Nephron progenitor cell (in vitro differentiated cells): ENCODE measurements around the gene PHAX.

Experiments
- DNase-seq: peaks from one replicate; pipeline ENCODE4 v3.0.0; 2021
- H3K27ac Mint-ChIP-seq: 2 replicates; pipeline ENCODE4 v1.8.0; 2021; ENCODE audit warnings: mild to moderate bottlenecking, moderate library complexity, mixed read lengths
- H3K27me3 Mint-ChIP-seq: 2 replicates; pipeline ENCODE4 v1.8.0; 2021; ENCODE audit warnings: mild to moderate bottlenecking, low read depth, mixed read lengths; ENCODE audit not compliant: poor library complexity
- H3K36me3 Mint-ChIP-seq: 2 replicates; pipeline ENCODE4 v1.8.0; 2021; ENCODE audit warnings: low read depth, mixed read lengths
- H3K4me1 Mint-ChIP-seq: 2 replicates; pipeline ENCODE4 v1.8.0; 2021; ENCODE audit warnings: mixed read lengths
- H3K4me3 Mint-ChIP-seq: 2 replicates; pipeline ENCODE4 v1.8.0; 2021; ENCODE audit warnings: mild to moderate bottlenecking, moderate library complexity, mixed read lengths
- H3K9me3 Mint-ChIP-seq: 2 replicates; pipeline ENCODE4 v1.8.0; 2021; ENCODE audit warnings: mild to moderate bottlenecking, moderate library complexity, mixed read lengths
- CTCF ChIP-seq: fragments of 200-600 bp; sonication (generic); IDR thresholded peaks from 2 replicates; pipeline ENCODE4 v1.5.0; 2021; ENCODE audit warnings: antibody characterized with exemption

The PHAX gene

DNA sequence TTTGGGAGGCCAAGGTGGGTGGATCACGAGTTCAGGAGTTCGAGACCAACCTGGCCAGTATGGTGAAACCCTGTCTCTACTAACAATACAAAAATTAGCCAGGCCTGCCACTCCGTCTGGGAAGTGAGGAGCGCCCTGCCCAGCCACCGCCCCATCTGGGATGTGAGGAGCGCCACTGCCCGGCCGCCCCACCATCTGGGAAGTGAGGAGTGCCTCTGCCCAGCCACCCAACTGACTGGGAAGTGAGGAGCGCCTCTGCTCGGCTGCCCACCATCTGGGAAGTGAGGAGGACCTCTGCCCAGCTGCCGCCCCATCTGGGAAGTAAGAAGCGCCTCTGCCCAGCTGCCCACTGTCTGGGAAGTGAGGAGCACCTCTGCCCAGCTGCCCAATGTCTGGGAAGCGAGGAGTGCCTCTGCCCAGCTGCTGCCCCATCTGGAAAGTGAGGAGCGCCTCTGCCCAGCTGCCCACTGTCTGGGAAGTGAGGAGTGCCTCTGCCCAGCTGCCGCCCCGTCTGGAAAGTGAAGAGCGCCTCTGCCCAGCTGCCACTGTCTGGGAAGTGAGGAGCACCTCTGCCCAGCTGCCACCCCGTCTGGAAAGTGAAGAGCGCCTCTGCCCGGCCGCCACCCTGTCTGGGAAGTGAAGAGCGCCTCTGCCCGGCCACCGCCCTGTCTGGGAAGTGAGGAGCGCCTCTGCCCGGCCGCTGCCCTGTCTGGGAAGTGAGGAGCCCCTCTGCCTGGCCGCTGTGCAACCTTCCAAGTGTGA lies 11.0 kb upstream of the PHAX start:
- DNase-seq = no peak

DNA sequence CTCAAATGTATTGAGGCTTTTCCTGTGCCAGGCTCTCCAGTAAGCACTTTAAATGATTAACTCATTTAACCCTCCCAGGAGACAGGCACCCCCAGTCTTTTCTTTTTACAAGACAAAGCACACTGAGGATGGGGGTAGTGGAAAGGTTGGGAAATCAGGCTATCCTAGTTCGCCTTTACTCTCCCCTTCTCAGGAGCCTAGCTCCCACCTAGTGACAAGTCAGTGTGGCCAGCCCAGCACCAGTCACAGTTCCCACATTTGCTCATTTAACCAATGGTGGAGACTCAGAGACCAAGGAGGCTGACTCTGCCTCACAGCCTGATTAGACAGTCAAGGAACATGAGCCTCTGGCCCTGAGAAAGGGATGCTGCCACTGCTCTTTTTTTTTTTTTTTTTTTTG lies 9.2 kb upstream of the PHAX start:
- Mint-ChIP-seq H3K27ac (no peak overlapping the region), H3K36me3 (peaks cover 72% of the 10 kb centered on the region), H3K4me3 (no peak overlapping the region), H3K4me1 (peaks cover 34% of the 10 kb centered on the region), H3K9me3 (peaks cover 15% of the 10 kb centered on the region), H3K27me3 (peaks cover 6% of the 10 kb centered on the region)
- no peak for TF ChIP-seq CTCF
- no peak for DNase-seq

More for the DNA sequence above, 11.0 kb upstream of the PHAX start:
- TF ChIP-seq CTCF = no peak
- Mint-ChIP-seq H3K27me3 (peaks cover 4% of the 10 kb centered on the region), H3K4me1 (peaks cover 27% of the 10 kb centered on the region), H3K27ac (no peak overlapping the region), H3K36me3 (peaks cover 83% of the 10 kb centered on the region), H3K4me3 (no peak overlapping the region), H3K9me3 (peaks cover 10% of the 10 kb centered on the region)

DNA sequence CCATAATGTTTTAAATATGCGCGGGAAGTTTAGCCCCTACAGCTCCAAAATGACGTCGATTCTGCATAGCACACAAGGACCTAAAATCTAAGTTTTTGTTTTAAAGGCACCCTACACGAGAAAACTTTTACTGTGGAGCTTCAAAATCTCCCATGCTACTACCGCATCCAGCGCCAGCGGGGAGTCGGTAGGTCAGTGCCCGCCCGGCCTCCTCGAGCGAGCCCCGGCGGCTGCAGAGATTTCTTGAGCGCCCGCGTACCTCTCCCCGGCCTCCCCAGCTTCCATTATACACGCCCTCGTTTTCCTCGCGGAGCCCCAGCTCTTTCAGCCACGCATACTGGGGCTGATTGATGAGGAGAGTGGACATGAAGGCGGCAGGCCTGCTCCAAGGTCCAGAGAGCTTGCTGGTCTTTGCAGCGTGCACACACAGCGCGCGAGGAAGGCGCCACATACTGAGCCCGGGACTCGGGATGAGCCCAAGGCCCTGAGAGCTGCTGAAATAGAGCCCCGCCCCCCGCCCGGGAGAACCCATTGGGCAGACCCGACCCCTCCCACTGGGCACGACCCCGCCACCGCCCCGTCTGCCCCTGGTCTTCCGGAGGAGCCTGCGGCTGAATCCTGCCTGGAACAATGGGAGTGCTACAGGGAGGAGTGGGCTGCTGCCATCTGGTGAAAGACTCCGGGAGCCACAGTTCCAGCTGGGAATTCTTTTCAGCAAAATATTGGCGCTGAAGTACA lies 5.8 kb upstream of the PHAX start, which contains the start of gene ALDH7A1:
TSS of gene ALDH7A1 (minus strand) at position 472 of the 738 bp plus-strand sequence. CDS start at position 451, 21 bp downstream.
- H3K36me3 Mint-ChIP-seq = peaks cover 54% of the 10 kb centered on the region
- peak within 1 kb of the TSS; percentile 99 for H3K27ac Mint-ChIP-seq
- peak within 1 kb of the TSS; percentile 95 for H3K4me3 Mint-ChIP-seq
- peak; percentile 97 for DNase-seq
- peaks cover 21% of the 10 kb centered on the region for H3K9me3 Mint-ChIP-seq
- peaks cover 6% of the 10 kb centered on the region for H3K27me3 Mint-ChIP-seq
- H3K4me1 Mint-ChIP-seq = peaks cover 44% of the 10 kb centered on the region
- TF ChIP-seq CTCF = peak; percentile 38

GRCh38 chr5:126595486-126596083 lies 5.2 kb upstream of the PHAX start:
- no peak for TF ChIP-seq CTCF
- DNase-seq = no peak
- peak overlapping the region; percentile 99 for H3K27ac Mint-ChIP-seq
- peak overlapping the region; percentile 95 for H3K4me3 Mint-ChIP-seq
- peaks cover 47% of the 10 kb centered on the region for H3K36me3 Mint-ChIP-seq
- H3K27me3 Mint-ChIP-seq = peaks cover 6% of the 10 kb centered on the region
- H3K4me1 Mint-ChIP-seq = peaks cover 51% of the 10 kb centered on the region
- peaks cover 21% of the 10 kb centered on the region for H3K9me3 Mint-ChIP-seq

- H3K4me1 Mint-ChIP-seq = peaks cover 51% of the 10 kb centered on the region
- no peak for DNase-seq
- H3K36me3 Mint-ChIP-seq = peaks cover 32% of the 10 kb centered on the region
- H3K27ac Mint-ChIP-seq = no peak overlapping the region
- H3K27me3 Mint-ChIP-seq = peaks cover 6% of the 10 kb centered on the region
- H3K4me3 Mint-ChIP-seq = peak overlapping the region; percentile 95
- TF ChIP-seq CTCF = no peak
- H3K9me3 Mint-ChIP-seq = peaks cover 21% of the 10 kb centered on the region
Observed at GRCh38 chr5:126597156-126597555, 3.6 kb upstream of the PHAX start.
